HG02870 (cell line): ENCODE measurements around the gene PIK3R3.

Experiments
- ATAC-seq: cut with Tn5 transposase; IDR thresholded peaks from one replicate; pipeline ENCODE4 v1.9.1; 2021; ENCODE audit warnings: mild to moderate bottlenecking, moderate library complexity; ENCODE audit not compliant: unreplicated experiment

Gene PIK3R3

GRCh38 chr1:46132529-46133180 is at the start of gene PIK3R3:
TSS of gene PIK3R3 (minus strand) at chr1:46132629. CDS start at chr1:46131952, 677 bp downstream.
- peak; percentile 89 for ATAC-seq

- no peak for ATAC-seq
These were observed 49.2 kb upstream of the PIK3R3 start for GRCh38 chr1:46181343-46182260.

- no peak for ATAC-seq
These were observed 47.7 kb upstream of the PIK3R3 start for GRCh38 chr1:46180082-46180616.

GRCh38 chr1:46179138-46180081 is 47.0 kb upstream of the PIK3R3 start:
- no peak for ATAC-seq

- no peak for ATAC-seq
These were observed 43.9 kb upstream of the PIK3R3 start, which contains the start of gene P3R3URF for GRCh38 chr1:46176211-46176865. TSS of gene P3R3URF (minus strand) at chr1:46176488. CDS start at chr1:46176471, 17 bp downstream.

GRCh38 chr1:46175243-46175642 is 42.8 kb upstream of the PIK3R3 start:
- no peak for ATAC-seq

GRCh38 chr1:46174448-46175231 is 42.2 kb upstream of the PIK3R3 start, which contains the start of gene TSPAN1:
TSS of gene TSPAN1 (plus strand) at chr1:46175087. CDS start at chr1:46181108, 6,021 bp downstream.
- no peak for ATAC-seq

GRCh38 chr1:46173361-46173856 is 41.0 kb upstream of the PIK3R3 start:
- no peak for ATAC-seq

GRCh38 chr1:46172321-46172720 is 39.9 kb upstream of the PIK3R3 start:
- no peak for ATAC-seq

- no peak for ATAC-seq
These were observed 39.4 kb upstream of the PIK3R3 start for GRCh38 chr1:46171871-46172270.

GRCh38 chr1:46171351-46171750 is 38.9 kb upstream of the PIK3R3 start:
- ATAC-seq = no peak

GRCh38 chr1:46169811-46170454 is 37.5 kb upstream of the PIK3R3 start:
- no peak for ATAC-seq

- no peak for ATAC-seq
These were observed 36.0 kb upstream of the PIK3R3 start for GRCh38 chr1:46168477-46168876.

GRCh38 chr1:46166521-46167462 is 34.4 kb upstream of the PIK3R3 start:
- no peak for ATAC-seq

GRCh38 chr1:46160212-46160611 is 27.8 kb upstream of the PIK3R3 start:
- no peak for ATAC-seq

GRCh38 chr1:46159516-46159915 is 27.1 kb upstream of the PIK3R3 start:
- no peak for ATAC-seq
